Neural cell (in vitro differentiated cells): ENCODE results near the gene TOGARAM2. TPM values are rescaled to one million over a fixed set of nuclear protein-coding genes. Genes with fewer than 3 reads are reported as not detected.
"Not testable (repeated sequence)": the region's sequence is repeated elsewhere in the genome, so short reads cannot be mapped to it uniquely, and the experiment has no call there.

Experiments
- H2AFZ ChIP-seq: fragments of 200-600, 300-800 bp; sonication (generic), shearing (Covaris generic); 2 replicates; pipeline ENCODE4 v1.6.0; 2014; ENCODE audit warnings: low read depth, mild to moderate bottlenecking, antibody characterized with exemption, low read length, moderate library complexity
- H3F3A ChIP-seq: fragments of 200-600 bp; shearing (Covaris generic); 2 replicates; pipeline ENCODE4 v1.6.1; 2016; ENCODE audit warnings: mild to moderate bottlenecking, moderate library complexity, mixed read lengths, antibody characterized with exemption, low read length; ENCODE audit not compliant: insufficient read depth, poor library complexity, severe bottlenecking
- H3K27ac ChIP-seq: fragments of 200-600, 300-800 bp; sonication (generic), shearing (Covaris generic); 2 replicates; pipeline ENCODE4 v1.5.1; 2014; ENCODE audit warnings: mild to moderate bottlenecking, low read length, moderate library complexity
- H3K27me3 ChIP-seq: fragments of 300-800, 200-600 bp; sonication (generic), shearing (Covaris generic); 2 replicates; pipeline ENCODE4 v1.6.0; 2014; ENCODE audit warnings: mild to moderate bottlenecking, low read depth, low read length, moderate library complexity; ENCODE audit not compliant: insufficient read depth
- H3K36me3 ChIP-seq: fragments of 300-800, 200-600 bp; sonication (generic), shearing (Covaris generic); 2 replicates; pipeline ENCODE4 v1.5.1; 2014; ENCODE audit warnings: mild to moderate bottlenecking, antibody characterized with exemption, low read length, moderate library complexity; ENCODE audit not compliant: insufficient read depth
- H3K4me2 ChIP-seq: fragments of 300-800, 200-600 bp; sonication (generic), shearing (Covaris generic); 2 replicates; pipeline ENCODE4 v1.6.0; 2014; ENCODE audit warnings: mild to moderate bottlenecking, low read length
- H3K4me3 ChIP-seq: fragments of 300-800, 200-600 bp; sonication (generic), shearing (Covaris generic); 2 replicates; pipeline ENCODE4 v1.5.1; 2014; ENCODE audit warnings: mild to moderate bottlenecking, low read length, moderate library complexity
- H3K79me2 ChIP-seq: fragments of 200-600 bp; shearing (Covaris generic); replicated peaks from 2 replicates; pipeline ENCODE4 v1.6.0; 2014; ENCODE audit warnings: mild to moderate bottlenecking, low read length, moderate library complexity; ENCODE audit not compliant: insufficient read depth
- H3K9ac ChIP-seq: fragments of 300-800, 200-600 bp; sonication (generic), shearing (Covaris generic); 2 replicates; pipeline ENCODE4 v1.6.1; 2016; ENCODE audit warnings: mild to moderate bottlenecking, low read length, mixed read lengths
- H3K9me2 ChIP-seq: fragments of 200-600 bp; shearing (Covaris generic); 2 replicates; pipeline ENCODE4 v1.6.1; 2016; ENCODE audit warnings: mild to moderate bottlenecking, low read length, mixed read lengths; ENCODE audit not compliant: insufficient read depth
- H3K9me3 ChIP-seq: fragments of 200-600, 300-800 bp; sonication (generic), shearing (Covaris generic); 2 replicates; pipeline ENCODE4 v1.6.1; 2016; ENCODE audit warnings: mild to moderate bottlenecking, mixed run types, low read length, moderate library complexity, mixed read lengths
- H4K20me1 ChIP-seq: fragments of 200-600 bp; shearing (Covaris generic); 2 replicates; pipeline ENCODE4 v1.6.1; 2016; ENCODE audit warnings: mild to moderate bottlenecking, mixed run types; ENCODE audit not compliant: insufficient read depth
- EP300 ChIP-seq: fragments of 450-650 bp; conservative IDR thresholded peaks from 2 replicates; pipeline ENCODE4 v1.6.1; 2014; ENCODE audit warnings: antibody characterized with exemption, mild to moderate bottlenecking, moderate library complexity; ENCODE audit not compliant: poor library complexity, severe bottlenecking
- EZH2 ChIP-seq: fragments of 200-600, 300-800 bp; shearing (Covaris generic), sonication (generic); IDR thresholded peaks from 2 replicates; pipeline ENCODE4 v1.6.1; 2014; ENCODE audit warnings: antibody characterized with exemption, low read length, borderline replicate concordance, mild to moderate bottlenecking; ENCODE audit not compliant: insufficient read depth, poor library complexity, severe bottlenecking
- MXI1 ChIP-seq: fragments of 450-650 bp; conservative IDR thresholded peaks from 2 replicates; pipeline ENCODE4 v1.6.1; 2014; ENCODE audit warnings: antibody characterized with exemption, mild to moderate bottlenecking; ENCODE audit not compliant: poor library complexity, severe bottlenecking
- POLR2AphosphoS5 ChIP-seq: IDR thresholded peaks from 2 replicates; pipeline ENCODE4 v1.6.1; 2012
- RAD21 ChIP-seq: fragments of 450-650 bp; conservative IDR thresholded peaks from 2 replicates; pipeline ENCODE4 v1.6.1; 2014; ENCODE audit warnings: antibody characterized with exemption, mild to moderate bottlenecking, moderate library complexity
- REST ChIP-seq: IDR thresholded peaks from 2 replicates; pipeline ENCODE4 v1.6.1; 2012; ENCODE audit warnings: borderline replicate concordance
- SMC3 ChIP-seq: fragments of 450-650 bp; conservative IDR thresholded peaks from 2 replicates; pipeline ENCODE4 v1.6.1; 2014; ENCODE audit warnings: antibody characterized with exemption, mild to moderate bottlenecking, moderate library complexity; ENCODE audit not compliant: poor library complexity
- TAF1 ChIP-seq: IDR thresholded peaks from 2 replicates; pipeline ENCODE4 v1.6.1; 2012; ENCODE audit warnings: low read depth
- polyA plus RNA-seq: library from polyadenylated mRNA; depleted of rRNA; stranded (reverse); fragments of >200 nt; gene quantifications from 2 replicates; pipeline ENCODE4 v1.2.3, GENCODE V29; 2014
- TF ChIP-seq, protein P1 (sequence below): fragments of 450-650 bp; IDR thresholded peaks from 2 replicates; pipeline ENCODE4 v1.5.1; 2014; ENCODE audit warnings: antibody characterized with exemption, mild to moderate bottlenecking, moderate library complexity; ENCODE audit not compliant: poor library complexity, severe bottlenecking

TOGARAM2 gene
- polyA plus RNA-seq, 1 donor from 2014 or later: 0.10 TPM

- TF ChIP-seq RAD21 (no peak), EP300 (no peak), REST (no peak), TAF1 (no peak), SMC3 (no peak), MXI1 (no peak), EZH2 (no peak), POLR2AphosphoS5 (no peak)
- TF ChIP-seq, protein P1, sequence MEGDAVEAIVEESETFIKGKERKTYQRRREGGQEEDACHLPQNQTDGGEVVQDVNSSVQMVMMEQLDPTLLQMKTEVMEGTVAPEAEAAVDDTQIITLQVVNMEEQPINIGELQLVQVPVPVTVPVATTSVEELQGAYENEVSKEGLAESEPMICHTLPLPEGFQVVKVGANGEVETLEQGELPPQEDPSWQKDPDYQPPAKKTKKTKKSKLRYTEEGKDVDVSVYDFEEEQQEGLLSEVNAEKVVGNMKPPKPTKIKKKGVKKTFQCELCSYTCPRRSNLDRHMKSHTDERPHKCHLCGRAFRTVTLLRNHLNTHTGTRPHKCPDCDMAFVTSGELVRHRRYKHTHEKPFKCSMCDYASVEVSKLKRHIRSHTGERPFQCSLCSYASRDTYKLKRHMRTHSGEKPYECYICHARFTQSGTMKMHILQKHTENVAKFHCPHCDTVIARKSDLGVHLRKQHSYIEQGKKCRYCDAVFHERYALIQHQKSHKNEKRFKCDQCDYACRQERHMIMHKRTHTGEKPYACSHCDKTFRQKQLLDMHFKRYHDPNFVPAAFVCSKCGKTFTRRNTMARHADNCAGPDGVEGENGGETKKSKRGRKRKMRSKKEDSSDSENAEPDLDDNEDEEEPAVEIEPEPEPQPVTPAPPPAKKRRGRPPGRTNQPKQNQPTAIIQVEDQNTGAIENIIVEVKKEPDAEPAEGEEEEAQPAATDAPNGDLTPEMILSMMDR: no peak
- Histone ChIP-seq H2AFZ (no peak overlapping the region), H3K9ac (no peak overlapping the region), H3K79me2 (no peaks in the 10 kb centered on the region), H4K20me1 (no peaks in the 10 kb centered on the region), H3F3A (no peaks in the 10 kb centered on the region), H3K27ac (no peak overlapping the region), H3K4me2 (no peak overlapping the region), H3K27me3 (no peaks in the 10 kb centered on the region), H3K4me3 (no peak overlapping the region), H3K36me3 (no peaks in the 10 kb centered on the region), H3K9me3 (no peaks in the 10 kb centered on the region), H3K9me2 (no peaks in the 10 kb centered on the region)
These were observed 4.5 kb upstream of the TOGARAM2 start for GRCh38 chr2:28976584-28976983.

GRCh38 chr2:28977176-28977875 lies 3.8 kb upstream of the TOGARAM2 start:
- no peaks in the 10 kb centered on the region for H3K36me3 ChIP-seq
- no peak for TF ChIP-seq EP300
- no peaks in the 10 kb centered on the region for H3K9me3 ChIP-seq
- H3K79me2 ChIP-seq: no peaks in the 10 kb centered on the region
- no peaks in the 10 kb centered on the region for H3K27me3 ChIP-seq
- no peaks in the 10 kb centered on the region for H3F3A ChIP-seq
- no peak overlapping the region for H3K4me3 ChIP-seq
- no peak overlapping the region for H3K27ac ChIP-seq
- no peaks in the 10 kb centered on the region for H4K20me1 ChIP-seq
- no peak overlapping the region for H3K9ac ChIP-seq
- no peak overlapping the region for H3K4me2 ChIP-seq
- no peak overlapping the region for H2AFZ ChIP-seq
- H3K9me2 ChIP-seq: no peaks in the 10 kb centered on the region

GRCh38 chr2:28978001-28978400 lies 3.1 kb upstream of the TOGARAM2 start:
- not testable (repeated sequence) for H3K4me3 ChIP-seq, H3F3A ChIP-seq, H3K27me3 ChIP-seq

More at GRCh38 chr2:28978001-28978400, 3.1 kb upstream of the TOGARAM2 start:
- H3K4me2 ChIP-seq, H4K20me1 ChIP-seq, H3K27ac ChIP-seq, H3K9me3 ChIP-seq, H3K36me3 ChIP-seq, H3K9me2 ChIP-seq, H2AFZ ChIP-seq, H3K79me2 ChIP-seq, H3K9ac ChIP-seq: not testable (repeated sequence)
